ENCODE measurements around the gene TTC7B.

Gene TTC7B

GRCh38 chr14:90674043-90674670, 142.1 kb downstream of the TTC7B start:
- TF ChIP-seq, protein P1, sequence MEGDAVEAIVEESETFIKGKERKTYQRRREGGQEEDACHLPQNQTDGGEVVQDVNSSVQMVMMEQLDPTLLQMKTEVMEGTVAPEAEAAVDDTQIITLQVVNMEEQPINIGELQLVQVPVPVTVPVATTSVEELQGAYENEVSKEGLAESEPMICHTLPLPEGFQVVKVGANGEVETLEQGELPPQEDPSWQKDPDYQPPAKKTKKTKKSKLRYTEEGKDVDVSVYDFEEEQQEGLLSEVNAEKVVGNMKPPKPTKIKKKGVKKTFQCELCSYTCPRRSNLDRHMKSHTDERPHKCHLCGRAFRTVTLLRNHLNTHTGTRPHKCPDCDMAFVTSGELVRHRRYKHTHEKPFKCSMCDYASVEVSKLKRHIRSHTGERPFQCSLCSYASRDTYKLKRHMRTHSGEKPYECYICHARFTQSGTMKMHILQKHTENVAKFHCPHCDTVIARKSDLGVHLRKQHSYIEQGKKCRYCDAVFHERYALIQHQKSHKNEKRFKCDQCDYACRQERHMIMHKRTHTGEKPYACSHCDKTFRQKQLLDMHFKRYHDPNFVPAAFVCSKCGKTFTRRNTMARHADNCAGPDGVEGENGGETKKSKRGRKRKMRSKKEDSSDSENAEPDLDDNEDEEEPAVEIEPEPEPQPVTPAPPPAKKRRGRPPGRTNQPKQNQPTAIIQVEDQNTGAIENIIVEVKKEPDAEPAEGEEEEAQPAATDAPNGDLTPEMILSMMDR (IDR thresholded peaks at IDR 0.05), result no peak

- TF ChIP-seq, protein P1 (IDR thresholded peaks at IDR 0.05), result no peak
Observed at GRCh38 chr14:90671382-90672234, 144.6 kb downstream of the TTC7B start.

- TF ChIP-seq, protein P1 (IDR thresholded peaks at IDR 0.05), result no peak
Observed at GRCh38 chr14:90669731-90670130, 146.5 kb downstream of the TTC7B start.

- TF ChIP-seq, protein P1 (IDR thresholded peaks at IDR 0.05), result no peak
Observed at GRCh38 chr14:90666571-90666970, 149.7 kb downstream of the TTC7B start.

- TF ChIP-seq, protein P1 (IDR thresholded peaks at IDR 0.05), result no peak
Observed at GRCh38 chr14:90665321-90666000, 150.8 kb downstream of the TTC7B start.

GRCh38 chr14:90664911-90665310, 151.3 kb downstream of the TTC7B start:
- TF ChIP-seq, protein P1 (IDR thresholded peaks at IDR 0.05), result no peak

- TF ChIP-seq, protein P1 (IDR thresholded peaks at IDR 0.05), result no peak
Observed at GRCh38 chr14:90663680-90664079, 152.6 kb downstream of the TTC7B start.

Data from LNCAP (cell line).